GM12878 (cell line): Measurements from ENCODE around the gene MED13L.

Source experiments
- CBFB ChIP-seq: IDR thresholded peaks from 2 replicates; pipeline ENCODE4 v1.6.1; 2016; ENCODE audit warnings: antibody characterized with exemption, low read depth
- CREM ChIP-seq: IDR thresholded peaks from 2 replicates; pipeline ENCODE4 v1.6.1; 2014; ENCODE audit warnings: antibody characterized with exemption, low read depth
- HDAC6 ChIP-seq: fragments of 200-600 bp; sonication (generic); IDR thresholded peaks from one replicate; pipeline ENCODE4 v1.8.0; 2017; ENCODE audit warnings: antibody characterized with exemption; ENCODE audit not compliant: unreplicated experiment
- MXI1 ChIP-seq: fragments of 150-350 bp; IDR thresholded peaks from 2 replicates; pipeline ENCODE4 v1.6.1; 2011; ENCODE audit warnings: low read depth, mild to moderate bottlenecking, inconsistent platforms, low read length, improper control_type of control experiment
- POLR2AphosphoS5 ChIP-seq: IDR thresholded peaks from 2 replicates; pipeline ENCODE4 v1.6.1; 2011; ENCODE audit warnings: mild to moderate bottlenecking, low read length, inconsistent platforms
- TARDBP ChIP-seq: IDR thresholded peaks from 2 replicates; pipeline ENCODE4 v1.6.1; 2016; ENCODE audit warnings: borderline replicate concordance
- TF ChIP-seq, protein P1 (sequence below), 3 experiments: IDR thresholded peaks in 2 of 3; conservative IDR thresholded peaks in 1 of 3; 2 replicates each; pipeline ENCODE4 v1.5.1; 2011; ENCODE audit warnings: low read depth in 3 of 3, low read length in 3 of 3, mild to moderate bottlenecking in 3 of 3, control low read depth in 2 of 3, moderate library complexity in 2 of 3, inconsistent platforms in 1 of 3, mixed read lengths in 1 of 3; ENCODE audit not compliant: control insufficient read depth in 2 of 3, insufficient read depth in 1 of 3; ENCODE audit errors: extremely low read depth in 1 of 3

DNA sequence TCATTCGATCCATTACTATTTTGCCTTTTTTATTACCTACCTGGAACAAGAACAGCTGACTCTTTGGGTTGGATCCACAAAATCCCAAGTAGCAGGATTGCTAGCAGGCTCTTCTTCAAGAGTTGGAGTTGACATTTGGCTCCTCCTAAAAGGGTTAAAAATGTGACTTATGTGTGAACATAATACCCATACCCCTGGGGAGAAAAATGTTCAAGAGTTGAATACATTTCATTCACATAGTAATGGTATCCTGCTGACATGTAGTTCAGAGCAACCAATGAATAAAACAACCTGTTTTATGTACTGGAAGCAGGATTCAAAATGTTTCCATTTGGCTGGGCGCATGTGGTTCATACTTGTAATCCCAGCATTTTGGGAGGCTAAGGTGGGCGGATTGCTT is 264.7 kb downstream of the MED13L start:
- TF ChIP-seq CBFB (no peak), MXI1 (no peak), TARDBP (no peak), HDAC6 (no peak), CREM (no peak), POLR2AphosphoS5 (no peak)
- TF ChIP-seq, protein P1, sequence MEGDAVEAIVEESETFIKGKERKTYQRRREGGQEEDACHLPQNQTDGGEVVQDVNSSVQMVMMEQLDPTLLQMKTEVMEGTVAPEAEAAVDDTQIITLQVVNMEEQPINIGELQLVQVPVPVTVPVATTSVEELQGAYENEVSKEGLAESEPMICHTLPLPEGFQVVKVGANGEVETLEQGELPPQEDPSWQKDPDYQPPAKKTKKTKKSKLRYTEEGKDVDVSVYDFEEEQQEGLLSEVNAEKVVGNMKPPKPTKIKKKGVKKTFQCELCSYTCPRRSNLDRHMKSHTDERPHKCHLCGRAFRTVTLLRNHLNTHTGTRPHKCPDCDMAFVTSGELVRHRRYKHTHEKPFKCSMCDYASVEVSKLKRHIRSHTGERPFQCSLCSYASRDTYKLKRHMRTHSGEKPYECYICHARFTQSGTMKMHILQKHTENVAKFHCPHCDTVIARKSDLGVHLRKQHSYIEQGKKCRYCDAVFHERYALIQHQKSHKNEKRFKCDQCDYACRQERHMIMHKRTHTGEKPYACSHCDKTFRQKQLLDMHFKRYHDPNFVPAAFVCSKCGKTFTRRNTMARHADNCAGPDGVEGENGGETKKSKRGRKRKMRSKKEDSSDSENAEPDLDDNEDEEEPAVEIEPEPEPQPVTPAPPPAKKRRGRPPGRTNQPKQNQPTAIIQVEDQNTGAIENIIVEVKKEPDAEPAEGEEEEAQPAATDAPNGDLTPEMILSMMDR (IDR thresholded peaks at IDR 0.05 in 2 of 3, conservative IDR thresholded peaks at IDR 0.05 in 1 of 3; ENCODE audit: control insufficient read depth in 2 of 3, extremely low read depth in 1 of 3, insufficient read depth in 1 of 3, low read depth in 3 of 3, low read length in 3 of 3): no peak
